OCI-LY7 (cell line): ENCODE measurements around the gene PRLH. TPM values are rescaled to one million over a fixed set of nuclear protein-coding genes. Genes with fewer than 3 reads are reported as not detected.

ENCODE experiments used
- BruUV-seq: library from RNA; stranded (reverse); fragments of 400-500 nt; replicated peaks from 2 replicates; lab custom pipeline; 2021; lab: Mats Ljungman, UMichigan
- CTCF ChIA-PET: fragments of 300-600 bp; sonication (Branson Sonifier 250); formaldehyde crosslinking; loops from one replicate; lab custom pipeline; 2022; ENCODE audit warnings: antibody characterized with exemption; ENCODE audit not compliant: unreplicated experiment; lab: Charles Lee
- POLR2A ChIA-PET: fragments of 300-600 bp; sonication (Branson Sonifier 250); formaldehyde crosslinking; loops from one replicate; lab custom pipeline; 2022; ENCODE audit warnings: antibody characterized with exemption; lab: Charles Lee
- DNase-seq: peaks from one replicate; pipeline ENCODE4 v3.0.0-alpha.2; 2015; ENCODE audit warnings: low spot score
- H2AFZ ChIP-seq: fragments of 200-600 bp; sonication (generic), shearing (Covaris generic); 2 replicates; pipeline ENCODE4 v1.6.1; 2014; ENCODE audit warnings: mild to moderate bottlenecking, antibody characterized with exemption, low read length, moderate library complexity
- H3K27ac ChIP-seq: fragments of 200-600 bp; sonication (generic); 2 replicates; pipeline ENCODE4 v1.5.1; 2014; ENCODE audit warnings: mixed run types, low read depth, mild to moderate bottlenecking, moderate library complexity, low read length, inconsistent platforms; ENCODE audit not compliant: poor library complexity, severe bottlenecking
- H3K36me3 ChIP-seq: fragments of 200-600 bp; sonication (generic); 2 replicates; pipeline ENCODE4 v1.6.1; 2014; ENCODE audit warnings: mild to moderate bottlenecking, antibody characterized with exemption, low read length, moderate library complexity, mixed read lengths; ENCODE audit not compliant: insufficient read depth
- H3K4me1 ChIP-seq: fragments of 200-600 bp; sonication (generic); 2 replicates; pipeline ENCODE4 v1.5.1; 2014; ENCODE audit warnings: mild to moderate bottlenecking, low read length; ENCODE audit not compliant: insufficient read depth, poor library complexity, severe bottlenecking
- H3K4me2 ChIP-seq: fragments of 200-600 bp; sonication (generic); 2 replicates; pipeline ENCODE4 v1.6.1; 2014; ENCODE audit warnings: mild to moderate bottlenecking, low read length
- H3K4me3 ChIP-seq: fragments of 200-600 bp; sonication (generic); 2 replicates; pipeline ENCODE4 v1.5.1; 2014; ENCODE audit warnings: mild to moderate bottlenecking, low read depth, low read length; ENCODE audit not compliant: poor library complexity, severe bottlenecking
- H3K79me2 ChIP-seq: fragments of 200-600 bp; sonication (generic); 2 replicates; pipeline ENCODE4 v1.6.1; 2016; ENCODE audit warnings: low read depth, mild to moderate bottlenecking, low read length, moderate library complexity, mixed read lengths; ENCODE audit not compliant: insufficient read depth
- H3K9me2 ChIP-seq: fragments of 200-600 bp; sonication (generic); 2 replicates; pipeline ENCODE4 v1.6.1; 2016; ENCODE audit warnings: mild to moderate bottlenecking, low read length, mixed read lengths; ENCODE audit not compliant: insufficient read depth
- H3K9me3 ChIP-seq: fragments of 200-600 bp; sonication (generic); 2 replicates; pipeline ENCODE4 v1.6.1; 2014; ENCODE audit warnings: mild to moderate bottlenecking, mixed run types, low read length, mixed read lengths
- H4K20me1 ChIP-seq: fragments of 200-600 bp; sonication (generic); 2 replicates; pipeline ENCODE4 v1.6.1; 2014; ENCODE audit warnings: mild to moderate bottlenecking, antibody characterized with exemption, low read length, moderate library complexity, mixed read lengths; ENCODE audit not compliant: insufficient read depth
- EZH2phosphoT487 ChIP-seq: fragments of 200-600 bp; sonication (generic); IDR thresholded peaks from 2 replicates; pipeline ENCODE4 v1.6.1; 2018; ENCODE audit warnings: low read depth, borderline replicate concordance, mild to moderate bottlenecking, mixed run types, antibody characterized with exemption, low read length, moderate library complexity, mixed read lengths
- intact Hi-C: fragments of 100-400 bp; cut with micrococcal nuclease; formaldehyde crosslinking; loops from one replicate; pipeline ENCODE4 v1.10.0; 2022; ENCODE audit not compliant: unreplicated experiment
- total RNA-seq, 2 experiments: library from RNA; depleted of rRNA in 1 of 2; stranded (reverse); fragments of >200 nt in 1 of 2; shearing (Covaris generic) in 1 of 2; gene quantifications; 2 replicates each; pipeline ENCODE4 v1.2.3, GENCODE V29; 2014 to 2022
- TF ChIP-seq, protein P1 (sequence below): fragments of 200-600 bp; sonication (generic); conservative IDR thresholded peaks from 2 replicates; pipeline ENCODE4 v1.5.1; 2014; ENCODE audit warnings: mild to moderate bottlenecking, antibody characterized with exemption, low read length, moderate library complexity, mixed read lengths

PRLH gene
- total RNA-seq, 2 experiments from 2014 or later: not detected

DNA sequence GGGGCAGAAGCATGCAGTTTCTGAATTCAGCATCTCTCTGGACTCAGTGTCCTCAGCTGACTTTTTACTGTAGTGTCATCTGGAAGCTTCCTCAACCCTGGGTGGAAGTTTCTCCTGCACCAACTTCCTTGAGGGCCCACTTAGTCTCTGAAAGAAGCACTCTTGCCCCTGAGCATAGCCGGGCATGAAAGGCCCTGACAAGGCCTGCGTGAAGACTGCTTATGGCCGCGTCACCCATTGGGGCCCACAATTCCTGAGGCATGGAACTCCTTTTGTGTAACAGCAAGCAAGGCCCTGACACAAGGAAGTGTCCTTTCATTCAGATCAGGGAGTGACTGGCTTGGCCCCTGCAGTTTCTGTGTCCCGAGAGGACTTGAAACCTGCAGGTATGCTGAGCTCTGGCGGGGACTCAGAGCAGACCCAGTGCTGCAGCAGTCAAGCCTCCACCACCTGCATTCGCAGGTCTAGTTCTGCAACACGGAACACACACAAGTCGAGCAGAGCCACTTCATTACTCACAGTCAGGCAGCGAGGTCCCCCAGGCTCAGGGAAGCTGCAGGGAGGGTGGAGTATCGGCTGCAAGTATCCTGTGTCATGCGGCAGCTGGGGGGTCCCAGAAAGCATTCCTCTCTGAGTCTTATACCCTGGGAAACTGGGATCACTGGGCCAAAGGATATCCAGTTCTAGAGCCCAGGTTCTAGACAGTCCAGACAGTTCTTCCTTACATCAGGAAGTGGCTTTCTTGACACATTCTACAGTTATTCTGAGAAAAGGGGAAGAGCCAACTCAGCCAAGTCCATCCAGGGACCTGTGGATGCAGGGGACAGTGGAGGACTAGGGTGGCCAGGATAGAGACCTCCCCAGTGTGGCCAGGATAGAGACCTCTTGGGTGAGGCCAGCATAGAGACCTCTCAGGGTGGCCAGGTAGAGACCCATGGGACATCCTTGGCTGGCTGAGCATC, 35.6 kb upstream of the PRLH start:
- Histone ChIP-seq H3K4me3 (no peak overlapping the region), H3K27ac (no peak overlapping the region), H3K9me2 (no peaks in the 10 kb centered on the region), H3K79me2 (no peaks in the 10 kb centered on the region), H3K9me3 (no peaks in the 10 kb centered on the region), H3K4me1 (peaks cover 27% of the 10 kb centered on the region), H2AFZ (no peak overlapping the region), H3K36me3 (no peaks in the 10 kb centered on the region), H3K4me2 (peak overlapping the region; percentile 27; the same call in 1 of the 2 replicates), H4K20me1 (no peaks in the 10 kb centered on the region)
- TF ChIP-seq, protein P1, sequence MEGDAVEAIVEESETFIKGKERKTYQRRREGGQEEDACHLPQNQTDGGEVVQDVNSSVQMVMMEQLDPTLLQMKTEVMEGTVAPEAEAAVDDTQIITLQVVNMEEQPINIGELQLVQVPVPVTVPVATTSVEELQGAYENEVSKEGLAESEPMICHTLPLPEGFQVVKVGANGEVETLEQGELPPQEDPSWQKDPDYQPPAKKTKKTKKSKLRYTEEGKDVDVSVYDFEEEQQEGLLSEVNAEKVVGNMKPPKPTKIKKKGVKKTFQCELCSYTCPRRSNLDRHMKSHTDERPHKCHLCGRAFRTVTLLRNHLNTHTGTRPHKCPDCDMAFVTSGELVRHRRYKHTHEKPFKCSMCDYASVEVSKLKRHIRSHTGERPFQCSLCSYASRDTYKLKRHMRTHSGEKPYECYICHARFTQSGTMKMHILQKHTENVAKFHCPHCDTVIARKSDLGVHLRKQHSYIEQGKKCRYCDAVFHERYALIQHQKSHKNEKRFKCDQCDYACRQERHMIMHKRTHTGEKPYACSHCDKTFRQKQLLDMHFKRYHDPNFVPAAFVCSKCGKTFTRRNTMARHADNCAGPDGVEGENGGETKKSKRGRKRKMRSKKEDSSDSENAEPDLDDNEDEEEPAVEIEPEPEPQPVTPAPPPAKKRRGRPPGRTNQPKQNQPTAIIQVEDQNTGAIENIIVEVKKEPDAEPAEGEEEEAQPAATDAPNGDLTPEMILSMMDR: no peak
- no peak for TF ChIP-seq EZH2phosphoT487
- POLR2A ChIA-PET: interaction anchor here (0.6 kb wide), 1 partner anchor 83 kb away, joined by 4 read pairs; no protein-coding TSS in a partner anchor
- CTCF ChIA-PET: no interaction called here
- DNase-seq: no peak
- intact Hi-C loops: no loop called here
- BruUV-seq: no TSS peak

DNA sequence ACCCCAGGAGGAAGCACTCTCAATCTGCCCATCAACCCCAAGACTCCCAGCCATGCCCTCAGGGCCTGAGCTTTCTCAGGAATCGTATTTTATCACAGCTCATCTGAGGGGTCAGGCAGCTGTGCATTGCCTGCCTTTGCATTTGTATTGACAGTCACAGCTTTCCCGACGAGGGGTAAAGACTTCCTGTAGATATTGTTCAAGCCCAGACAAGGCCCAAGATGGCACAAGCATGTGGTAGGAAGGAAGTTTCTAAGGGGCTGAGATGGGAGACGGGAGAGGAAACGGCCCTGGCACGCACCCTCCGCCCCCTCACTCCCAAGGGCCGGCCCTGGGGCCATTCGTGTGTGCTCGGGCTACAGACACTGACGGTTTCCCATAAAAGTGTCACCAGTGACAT, 34.2 kb upstream of the PRLH start:
- no peaks in the 10 kb centered on the region for H3K9me2 ChIP-seq
- no peaks in the 10 kb centered on the region for H4K20me1 ChIP-seq
- no peak overlapping the region for H3K4me3 ChIP-seq
- POLR2A ChIA-PET: interaction anchor here (1.1 kb wide), 1 partner anchor 17 kb away, joined by 5 read pairs; no protein-coding TSS in a partner anchor
- no TSS peak for BruUV-seq
- H3K36me3 ChIP-seq: no peaks in the 10 kb centered on the region
- intact Hi-C loops: no loop called here
- no peaks in the 10 kb centered on the region for H3K79me2 ChIP-seq
- no peak for DNase-seq
- H3K27ac ChIP-seq: no peak overlapping the region
- H3K9me3 ChIP-seq: no peaks in the 10 kb centered on the region
- no peak overlapping the region for H2AFZ ChIP-seq
- H3K4me2 ChIP-seq: no peak overlapping the region
- no peak for TF ChIP-seq EZH2phosphoT487
- TF ChIP-seq, protein P1: no peak
- peaks cover 27% of the 10 kb centered on the region for H3K4me1 ChIP-seq
- CTCF ChIA-PET: no interaction called here
